SIG-M5 treated with dmso at 0.1 percent for 504 hours (cell line): Measurements from ENCODE around the gene FOS.

Source experiments
- DNase-seq: peaks from one replicate; lab custom pipeline; 2025; ENCODE audit not compliant: unreplicated experiment; lab: John Stamatoyannopoulos, UW

The FOS gene

DNA sequence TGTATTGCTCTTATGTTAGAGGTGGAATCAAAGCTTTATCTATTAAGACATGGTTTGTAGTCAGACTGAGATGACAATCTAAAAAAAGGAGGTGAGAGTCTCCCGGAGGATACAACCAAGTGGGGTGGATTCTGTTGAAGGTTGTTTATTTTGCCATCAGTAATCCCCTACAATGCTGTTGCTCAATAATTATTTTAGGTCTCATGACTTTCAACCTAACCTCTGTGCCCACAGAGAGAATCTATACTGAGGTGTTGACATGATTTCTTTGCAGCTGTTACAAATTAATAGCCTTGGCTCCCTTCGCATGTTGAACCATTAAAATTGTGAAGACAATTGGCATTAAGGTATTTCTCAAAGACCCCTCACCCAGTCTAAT lies 28.7 kb upstream of the FOS start:
- DNase-seq, result no peak

DNA sequence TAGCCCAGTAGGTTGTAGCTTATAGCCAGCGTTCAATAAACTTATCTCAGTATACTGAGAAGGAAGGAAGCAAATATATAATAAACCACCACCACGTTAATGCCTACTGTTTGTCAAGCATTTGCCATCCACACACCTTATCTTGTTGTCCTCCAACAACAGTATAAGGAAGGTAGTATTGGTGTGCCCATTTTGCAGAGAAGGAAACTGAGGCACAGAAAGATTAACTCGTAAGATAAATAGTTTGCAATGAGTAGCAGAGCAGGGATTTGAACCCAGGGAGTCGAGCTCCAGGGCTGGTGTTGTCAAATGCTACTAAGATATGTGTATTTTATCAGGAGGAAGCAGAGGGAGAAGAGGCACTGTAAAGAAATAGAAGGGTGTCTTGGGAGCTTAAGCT lies 27.8 kb upstream of the FOS start:
- no peak for DNase-seq

DNA sequence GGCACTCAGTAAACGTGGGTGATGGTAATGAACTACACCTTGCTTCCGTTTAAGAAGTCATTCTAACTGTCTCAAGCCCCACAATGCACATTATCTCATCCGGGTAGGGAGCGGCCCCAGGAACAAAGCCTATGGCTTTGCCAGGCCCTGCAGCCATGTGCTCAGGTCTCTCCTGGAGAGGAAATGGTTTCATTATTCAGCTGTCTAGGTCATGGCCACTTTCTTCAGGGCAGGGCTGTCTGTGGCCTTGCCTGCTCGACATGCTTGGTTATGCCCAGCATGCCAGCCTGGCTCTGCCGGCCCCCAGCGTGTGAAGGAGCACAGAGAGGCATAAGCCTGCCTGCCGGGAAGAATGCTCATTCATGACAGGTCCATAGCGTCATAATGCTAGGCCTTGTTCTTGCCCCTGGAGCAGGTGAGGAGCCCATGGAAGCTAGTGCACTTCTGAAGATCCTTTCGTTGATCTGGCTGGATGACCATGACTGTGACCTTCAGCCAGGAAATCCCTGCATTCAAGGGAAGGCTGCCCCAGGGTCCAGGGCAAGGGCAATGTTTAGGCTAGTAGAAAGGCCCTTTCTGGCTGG lies 26.3 kb upstream of the FOS start:
- no peak for DNase-seq

DNA sequence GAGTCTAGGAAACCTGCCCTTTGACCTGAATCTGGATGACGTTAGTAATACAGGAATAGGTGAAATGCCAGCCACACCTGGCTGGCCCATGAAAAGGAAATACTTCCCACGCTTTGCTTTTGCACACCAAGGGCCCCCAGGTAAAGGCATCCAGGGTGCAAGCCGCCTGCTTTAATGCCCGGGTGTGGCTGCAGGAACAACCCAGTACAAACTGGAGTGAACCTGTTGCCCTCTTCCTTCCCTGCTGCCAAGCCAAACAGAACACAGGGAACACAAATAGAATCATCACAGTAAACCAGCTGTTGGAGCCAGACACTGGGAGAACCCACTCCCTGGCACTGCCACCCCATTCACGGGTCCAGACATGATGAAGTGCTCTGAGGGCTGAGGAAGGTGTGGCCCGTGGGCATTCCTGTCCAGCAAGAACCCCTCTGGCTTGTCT lies 24.2 kb upstream of the FOS start:
- no peak for DNase-seq

DNA sequence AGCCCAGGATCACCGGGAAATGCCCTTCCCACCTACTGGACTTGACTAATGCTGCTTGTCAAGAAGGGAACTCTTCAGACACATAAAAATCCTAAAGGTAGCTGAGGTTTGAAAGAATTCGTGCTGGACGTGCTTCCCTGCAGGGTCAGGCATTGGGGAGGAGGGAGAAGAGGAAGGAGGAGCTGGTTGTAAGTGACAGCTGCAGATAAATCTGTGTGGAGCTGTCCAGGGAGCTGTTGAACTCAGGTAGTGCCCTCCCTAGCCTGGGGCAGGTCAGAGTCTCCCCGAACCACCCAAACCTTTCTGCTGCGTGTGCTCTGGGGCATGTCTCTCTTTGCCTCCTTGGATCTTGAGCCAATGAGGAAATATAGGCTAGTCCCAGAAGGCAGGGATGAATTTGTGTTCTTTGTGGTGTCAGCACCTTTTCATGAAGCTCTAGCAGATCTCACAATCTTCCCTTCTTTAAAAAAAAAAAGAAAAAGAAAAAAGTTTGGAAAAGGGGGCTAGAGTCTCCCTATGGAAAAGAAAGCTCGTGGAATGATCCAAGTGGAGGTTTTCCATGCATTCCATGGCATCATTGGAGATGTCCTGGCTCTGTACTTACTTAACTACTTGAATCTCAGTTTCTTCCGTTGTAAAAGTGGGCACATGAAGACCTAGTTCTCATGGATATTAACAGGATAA lies 23.6 kb upstream of the FOS start:
- peak; percentile 29 for DNase-seq

DNA sequence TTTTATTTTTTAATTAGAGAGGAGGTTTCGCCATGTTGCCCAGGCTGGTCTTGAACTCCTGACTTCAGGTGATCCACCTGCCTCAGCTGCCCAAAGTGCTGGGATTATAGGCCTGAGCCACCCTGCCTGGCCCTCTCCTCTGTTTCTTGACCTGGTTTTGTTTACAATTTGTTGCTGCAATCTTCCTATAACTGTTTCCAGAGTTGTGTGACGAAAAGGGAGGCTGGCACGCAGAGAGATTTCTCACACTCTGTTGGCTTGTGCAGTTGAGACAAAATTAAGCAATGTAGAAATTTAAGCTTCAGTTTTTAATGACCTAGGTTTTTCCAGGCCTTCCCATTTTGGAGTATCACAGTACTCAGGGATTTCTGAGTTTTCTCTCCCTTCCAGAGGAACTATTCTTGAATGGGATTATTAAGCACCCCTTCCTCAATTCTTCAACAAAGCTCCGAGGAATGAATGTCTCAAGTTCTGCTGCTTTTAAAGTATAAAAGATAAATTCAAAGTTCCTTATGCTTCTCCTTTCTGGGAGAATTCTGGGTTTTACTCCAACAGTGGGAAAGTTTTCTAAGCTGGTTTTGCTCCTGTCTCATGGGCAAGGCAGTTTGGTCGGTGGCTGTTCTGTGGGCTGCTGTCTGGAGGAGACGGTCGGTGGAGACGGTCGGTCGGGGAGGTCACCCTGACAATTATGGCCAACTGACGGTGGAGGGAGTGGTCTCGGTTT lies 20.4 kb upstream of the FOS start:
- peak; percentile 46 for DNase-seq

DNA sequence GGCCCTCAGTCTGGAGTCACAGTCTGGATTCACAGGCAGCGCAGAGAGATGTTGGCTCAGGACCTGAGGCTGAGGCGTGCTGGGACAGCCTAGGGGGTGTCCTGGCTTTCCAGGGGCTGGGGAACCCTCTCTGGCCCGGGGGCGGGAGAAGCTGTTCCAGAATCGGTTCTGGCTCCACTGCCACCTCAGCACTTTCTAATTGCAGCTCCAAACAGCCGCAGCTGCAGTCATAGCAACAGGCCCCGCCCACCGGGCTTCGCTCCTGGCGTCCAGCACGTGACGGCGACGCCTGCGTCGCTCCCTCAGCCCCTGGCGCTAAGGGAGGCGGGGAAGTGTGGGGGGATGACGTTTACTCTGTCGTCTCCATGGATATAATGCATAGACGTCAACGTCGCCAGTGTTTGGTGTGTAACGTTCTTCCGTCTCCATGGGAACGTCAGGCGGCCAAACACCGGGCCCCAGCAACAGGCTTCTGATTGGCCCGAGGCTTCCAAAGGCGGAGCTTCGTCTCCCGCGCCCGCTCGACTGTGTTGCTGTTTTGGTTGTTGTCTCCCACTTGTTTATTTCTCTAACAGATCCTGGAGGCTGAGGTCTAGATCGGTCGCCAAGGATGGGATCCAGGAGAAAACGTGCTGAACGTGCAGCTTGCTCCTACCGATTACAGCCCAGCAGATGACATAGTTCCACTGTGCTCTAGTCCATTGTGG lies 19.7 kb upstream of the FOS start:
- DNase-seq, result peak; percentile 98

DNA sequence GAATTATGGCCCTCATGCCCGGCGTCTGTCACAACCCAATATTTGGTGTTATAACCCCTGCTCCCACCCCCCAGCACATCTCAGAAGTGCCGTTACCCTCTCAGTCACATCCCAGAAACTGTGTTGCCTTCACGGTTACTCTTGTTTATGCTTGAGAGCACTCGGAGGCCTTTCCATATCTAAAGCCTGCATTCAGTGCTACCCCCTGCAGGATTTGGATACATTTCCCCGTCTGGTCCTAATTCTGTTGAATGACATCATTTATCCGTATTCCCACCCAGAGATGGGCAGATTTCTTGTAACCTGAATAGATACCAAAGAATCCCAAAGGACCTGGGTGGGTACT lies 19.1 kb upstream of the FOS start:
- peak; percentile 35 for DNase-seq

DNA sequence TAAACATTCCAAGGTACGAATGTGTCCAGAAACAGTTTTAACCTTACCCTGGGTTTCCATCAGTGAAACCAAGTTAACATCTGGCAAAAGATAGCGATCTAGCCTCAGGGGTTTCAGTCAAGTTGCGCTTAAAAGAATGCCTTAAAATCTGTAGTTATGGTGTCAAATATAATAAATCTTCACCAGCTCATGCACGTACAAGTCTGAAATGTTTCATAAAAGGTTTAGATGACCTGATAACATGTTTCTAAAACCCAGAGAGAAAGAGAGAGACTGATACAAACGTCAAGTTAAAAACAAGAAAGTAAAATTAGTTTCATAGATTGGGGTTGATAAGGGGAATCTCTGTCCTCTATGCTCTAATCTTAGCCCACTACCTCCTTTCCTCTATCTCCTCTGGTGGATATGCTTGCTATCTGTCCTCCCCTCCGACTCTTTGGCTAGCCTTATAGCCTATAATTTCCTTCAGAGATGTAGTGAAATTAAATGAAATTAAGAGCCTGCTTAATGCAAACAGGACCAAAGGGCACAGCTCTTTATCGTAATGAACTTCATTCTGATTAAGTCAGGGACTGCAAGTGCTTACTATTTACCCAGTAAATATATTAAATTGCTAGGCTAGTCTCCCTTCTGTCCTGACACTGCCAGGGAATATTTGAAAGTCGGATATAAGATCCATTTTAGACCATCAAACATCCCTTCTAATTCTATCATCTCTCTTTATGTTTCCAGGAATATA lies 18.4 kb upstream of the FOS start:
- no peak for DNase-seq

DNA sequence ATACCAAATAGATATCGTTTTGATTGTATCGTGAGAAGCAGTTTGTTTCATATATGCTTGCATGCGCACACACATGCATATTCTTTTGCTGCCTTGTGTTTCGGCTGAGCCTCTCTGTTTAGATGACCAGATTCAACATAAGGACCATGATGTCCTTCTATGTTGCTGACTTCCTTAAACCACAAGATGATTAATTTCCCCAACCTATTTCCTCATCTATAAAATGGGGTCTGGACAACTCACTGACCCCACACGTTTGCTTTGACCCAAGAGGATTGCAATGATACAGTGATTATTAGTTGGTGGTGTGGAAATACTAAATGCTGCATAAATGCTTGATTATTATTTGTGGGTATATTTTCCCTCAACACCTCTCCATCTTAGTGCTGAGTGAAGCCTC lies 16.8 kb upstream of the FOS start:
- DNase-seq, result no peak

DNA sequence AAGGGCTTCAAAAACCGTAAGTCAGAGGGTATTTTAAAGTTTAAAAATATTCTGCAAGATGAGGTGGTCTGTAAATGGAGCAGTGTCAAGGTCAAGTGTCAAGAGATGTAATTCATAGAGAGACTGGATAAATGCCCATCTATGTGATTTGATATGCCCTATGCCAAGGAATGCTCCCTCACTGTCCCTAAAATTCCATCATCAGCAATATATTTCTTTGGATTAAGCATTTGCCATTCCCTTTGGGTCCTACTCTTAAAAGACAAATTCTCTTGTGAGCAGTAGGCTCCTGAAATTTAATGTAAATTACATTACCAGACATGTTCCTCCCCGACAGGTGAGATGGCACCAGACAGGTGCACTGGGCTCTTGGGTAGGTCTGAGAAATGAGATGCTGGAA lies 16.0 kb upstream of the FOS start:
- DNase-seq, result no peak

DNA sequence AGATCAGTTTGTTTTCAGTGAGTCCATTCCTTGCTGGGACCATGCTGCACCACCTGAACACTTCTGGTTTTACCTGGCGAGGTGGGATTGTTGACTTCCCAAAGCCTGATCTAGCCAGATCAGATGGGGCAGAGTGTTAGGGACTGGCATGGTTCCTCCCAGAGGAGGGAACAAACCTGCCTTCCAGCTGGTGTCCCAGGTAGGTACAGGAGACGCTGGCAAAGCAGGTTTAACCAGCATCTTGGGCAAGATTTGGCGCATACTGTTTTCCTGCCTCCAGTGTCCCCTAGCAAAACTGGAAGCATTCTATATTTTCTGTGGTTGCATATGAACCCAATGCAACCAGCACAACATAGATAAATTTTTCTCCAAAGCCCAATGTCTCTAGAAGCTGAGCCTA lies 14.6 kb upstream of the FOS start:
- no peak for DNase-seq

DNA sequence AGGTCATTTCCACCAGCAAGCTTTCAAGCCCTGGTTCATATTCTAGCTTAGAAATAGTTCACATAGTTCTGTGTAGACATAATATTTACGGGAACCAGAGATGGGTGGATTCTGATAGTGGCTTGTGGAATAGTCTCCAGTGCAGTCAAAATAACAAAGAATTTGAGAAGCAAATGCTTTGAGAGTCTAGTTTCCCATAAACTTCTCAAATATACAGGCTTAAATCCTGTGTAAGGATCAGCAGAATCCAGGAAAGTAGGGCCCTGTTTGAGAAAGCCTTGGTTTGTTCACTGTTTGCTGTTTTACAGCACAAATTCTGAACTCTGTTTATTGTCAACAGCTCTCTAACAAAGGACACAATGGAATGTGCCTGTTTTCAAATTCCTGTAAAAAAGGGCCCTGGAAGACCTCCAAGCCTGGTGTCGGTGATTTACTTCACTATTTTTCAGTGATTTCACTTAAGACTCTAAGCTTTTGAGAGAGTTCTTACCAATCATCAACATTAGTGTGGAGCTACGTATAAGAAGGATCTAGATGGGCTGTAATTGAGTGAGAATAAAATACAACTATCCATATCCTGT lies 11.4 kb upstream of the FOS start:
- DNase-seq, result no peak

DNA sequence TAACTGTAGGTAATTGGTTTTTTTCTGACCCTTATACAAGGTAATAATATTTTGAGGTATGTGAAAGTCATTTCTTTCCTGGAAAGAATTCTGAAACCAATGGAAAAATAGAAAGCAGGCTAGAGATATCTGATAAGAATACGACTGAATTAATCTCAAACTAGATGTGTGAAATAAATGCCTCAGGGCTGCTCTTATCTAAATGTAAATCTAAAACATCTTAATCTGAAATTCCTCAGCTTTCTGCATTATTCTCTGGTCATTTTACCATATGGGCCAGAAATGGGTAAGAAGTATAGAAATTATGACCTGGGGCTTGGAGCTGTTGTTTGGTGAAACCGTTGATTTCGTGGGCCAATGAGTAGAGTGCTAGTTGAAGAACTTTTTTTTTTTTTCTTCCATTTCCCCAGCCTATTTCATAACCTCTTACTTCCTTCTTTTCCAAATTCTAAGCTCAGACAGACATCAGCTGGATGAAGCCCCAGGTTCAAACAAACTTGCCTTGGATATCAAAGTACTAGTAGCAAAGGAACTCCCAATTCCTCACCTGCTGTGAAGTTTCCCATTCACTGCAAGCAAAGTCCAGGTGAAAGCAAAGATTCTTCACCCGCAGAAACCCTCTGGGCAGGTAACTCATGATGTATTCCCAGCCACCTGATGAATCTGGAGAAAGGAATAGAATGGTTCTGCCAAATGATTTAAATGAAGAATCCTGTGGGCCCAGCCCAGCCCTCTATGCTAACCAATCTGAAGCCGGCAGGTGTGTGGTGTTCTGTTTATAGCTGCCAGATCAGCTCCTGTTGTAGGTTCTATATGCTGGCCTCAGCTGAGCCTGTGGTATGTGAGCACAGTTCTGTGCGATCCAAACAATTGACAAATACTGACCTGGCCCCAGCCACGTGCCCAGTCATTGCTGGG lies 9.7 kb upstream of the FOS start:
- DNase-seq, result peak; percentile 83

DNA sequence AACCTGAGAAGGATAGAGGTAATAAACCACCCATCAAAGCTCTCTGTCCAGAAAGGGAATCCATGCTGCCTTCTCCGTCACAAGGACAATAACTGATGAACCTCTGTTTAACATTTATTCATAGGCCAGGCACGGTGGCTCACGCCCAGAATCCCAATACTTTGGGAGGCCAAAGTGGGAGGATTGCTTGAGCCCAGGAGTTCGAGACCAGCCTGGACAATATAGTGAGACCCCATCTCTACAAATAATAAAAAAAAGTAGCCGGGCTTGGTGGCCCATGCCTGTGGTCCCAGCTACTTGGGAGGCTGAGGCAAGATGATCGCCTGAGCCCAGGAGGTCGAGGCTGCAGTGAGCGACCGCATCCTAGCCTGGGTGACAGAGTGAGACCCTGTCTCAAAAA lies 7.1 kb upstream of the FOS start:
- no peak for DNase-seq

DNA sequence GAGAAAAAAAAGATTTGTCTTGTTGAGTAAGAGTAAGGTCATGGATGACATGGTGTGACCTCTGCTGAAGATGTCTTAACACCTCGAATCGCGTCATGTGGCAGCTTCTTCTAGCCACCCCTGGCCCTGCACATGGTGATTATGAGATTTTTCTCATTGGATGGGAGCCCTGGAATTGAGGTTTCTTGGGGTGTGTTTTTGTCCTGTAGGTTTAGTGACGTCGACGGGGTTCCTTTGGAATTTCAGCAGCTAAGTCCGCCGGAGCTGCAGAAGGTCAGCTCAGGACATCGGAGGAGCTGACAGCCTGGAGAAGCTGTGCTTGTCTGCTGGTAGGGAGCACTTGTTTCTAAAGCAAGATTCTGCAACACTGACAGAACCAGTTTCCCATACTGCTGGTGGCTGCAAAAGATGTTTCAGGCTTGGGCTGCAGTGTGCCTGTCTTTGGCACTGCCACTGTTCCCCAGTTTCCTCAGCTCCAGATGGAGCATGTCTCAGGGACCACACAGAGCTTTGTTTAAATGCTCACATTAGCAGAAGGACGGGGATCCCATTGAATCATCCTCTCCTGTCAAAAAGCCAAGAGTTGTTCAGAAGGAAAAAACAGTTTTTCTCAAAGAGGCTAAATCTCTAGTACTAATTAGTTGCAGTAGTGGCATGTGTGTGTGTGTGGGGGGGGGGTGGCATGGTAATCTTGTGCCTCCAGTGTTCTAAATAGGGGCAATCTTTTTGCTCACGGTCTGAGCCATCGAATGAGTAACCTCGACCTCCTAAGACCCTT lies 5.2 kb upstream of the FOS start:
- DNase-seq, result peak; percentile 24

DNA sequence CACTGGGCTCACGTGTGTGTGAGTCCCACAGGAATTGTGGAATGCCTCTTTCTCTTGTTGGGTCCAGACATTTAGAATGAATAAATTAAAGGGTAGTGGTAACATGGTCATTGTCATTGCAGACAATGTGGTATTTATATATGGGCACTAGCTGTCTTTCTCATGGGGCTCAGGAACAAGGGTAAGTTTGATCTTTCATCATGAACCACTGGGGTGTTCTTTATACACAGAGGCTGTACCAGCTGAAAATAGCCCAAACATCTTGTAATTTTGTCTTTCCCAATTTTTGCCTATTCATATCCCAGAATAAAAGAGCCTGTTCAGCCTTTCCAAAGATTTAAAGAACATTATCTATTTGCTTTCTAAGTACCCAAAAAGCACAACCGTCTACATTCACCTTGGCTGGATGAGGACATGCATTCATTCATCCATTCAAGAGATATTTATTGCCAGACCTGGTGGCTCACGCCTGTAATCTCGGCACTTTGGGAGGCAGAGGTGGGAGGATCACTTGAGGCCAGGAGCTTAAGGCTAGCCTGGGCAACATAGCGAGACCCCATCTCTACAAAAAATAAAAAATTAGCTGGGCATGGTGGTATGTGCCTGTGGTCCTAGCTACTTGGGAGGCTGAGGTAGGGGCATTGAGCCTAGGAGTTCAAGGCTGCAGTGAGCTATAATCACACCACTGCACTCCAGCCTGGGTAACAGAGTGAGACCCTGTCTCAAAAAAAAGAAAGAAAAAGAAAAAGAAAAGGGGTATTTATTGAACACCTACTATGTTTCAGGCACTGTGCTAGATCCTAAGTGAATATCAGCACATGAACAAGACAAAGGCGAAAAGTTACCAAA lies 4.4 kb upstream of the FOS start:
- DNase-seq, result no peak

DNA sequence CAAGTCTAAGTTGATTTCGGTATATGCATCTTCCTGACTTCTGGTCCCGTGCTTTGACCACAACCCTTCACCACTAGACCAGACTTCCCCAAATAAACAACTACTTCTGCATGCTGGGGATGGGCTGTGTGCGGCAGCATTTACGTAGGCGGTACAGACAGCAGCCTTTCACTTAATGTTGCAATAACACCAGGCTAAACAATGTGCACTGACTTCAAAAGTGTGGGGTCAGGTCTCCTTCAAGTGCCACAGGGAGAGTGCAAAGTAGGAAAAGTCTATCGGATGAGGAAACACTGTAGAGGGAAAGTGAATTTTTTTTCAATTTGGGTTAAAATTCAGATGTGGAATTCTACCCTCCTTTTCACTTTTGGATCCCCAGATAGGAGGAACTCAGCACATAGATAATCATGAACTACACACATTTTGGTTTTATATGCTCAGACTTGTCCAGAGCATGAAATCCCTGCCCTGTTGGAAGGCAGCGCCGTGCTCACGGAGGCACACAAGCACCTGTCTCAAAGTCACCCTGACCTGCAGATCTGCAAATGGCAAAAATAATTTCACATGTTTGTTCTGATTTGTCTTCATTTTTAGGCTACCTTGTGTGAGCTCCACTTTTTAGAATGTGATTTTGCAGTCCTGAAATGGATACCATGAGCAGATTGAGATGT lies 3.6 kb upstream of the FOS start:
- DNase-seq, result peak; percentile 98
